Mesothelial cell of epicardium (in vitro differentiated cells): ENCODE data around the gene ANKS1A. TPM values are rescaled to one million over a fixed set of nuclear protein-coding genes. Genes with fewer than 3 reads are reported as not detected.

Experiments
- DNase-seq, 2 experiments: peaks; one replicate each; pipeline ENCODE4 v3.0.0; 2021; ENCODE audit warnings: low spot score in 2 of 2; ENCODE audit not compliant: unreplicated experiment in 2 of 2
- H3K27ac Mint-ChIP-seq: 2 replicates; pipeline ENCODE4 v1.8.0; 2021; ENCODE audit warnings: mixed read lengths
- H3K27me3 Mint-ChIP-seq: 2 replicates; pipeline ENCODE4 v1.8.0; 2021; ENCODE audit warnings: low read depth, mixed read lengths
- H3K36me3 Mint-ChIP-seq: 2 replicates; pipeline ENCODE4 v1.8.0; 2021; ENCODE audit warnings: mixed read lengths
- H3K4me1 Mint-ChIP-seq: 2 replicates; pipeline ENCODE4 v1.8.0; 2021; ENCODE audit warnings: mixed read lengths
- H3K4me3 Mint-ChIP-seq: 2 replicates; pipeline ENCODE4 v1.8.0; 2021; ENCODE audit warnings: mild to moderate bottlenecking, moderate library complexity, mixed read lengths
- H3K9me3 Mint-ChIP-seq: 2 replicates; pipeline ENCODE4 v1.8.0; 2021; ENCODE audit warnings: mixed read lengths
- CTCF ChIP-seq: fragments of 200-600 bp; sonication (generic); IDR thresholded peaks from one replicate; pipeline ENCODE4 v1.5.0; 2021; ENCODE audit warnings: antibody characterized with exemption; ENCODE audit not compliant: unreplicated experiment
- total RNA-seq: library from RNA; stranded (reverse); gene quantifications from 3 replicates; pipeline ENCODE4 v1.2.1, GENCODE V29; 2021

The ANKS1A gene
- total RNA-seq, 1 donor from 2014 or later, result 30.6 TPM

- H3K27me3 Mint-ChIP-seq, result no peaks in the 10 kb centered on the region
- no peak overlapping the region for H3K4me3 Mint-ChIP-seq
- no peaks in the 10 kb centered on the region for H3K36me3 Mint-ChIP-seq
- H3K4me1 Mint-ChIP-seq, result peaks cover 15% of the 10 kb centered on the region
- no peak for TF ChIP-seq CTCF
- DNase-seq, result no peak
- H3K9me3 Mint-ChIP-seq, result no peaks in the 10 kb centered on the region
- H3K27ac Mint-ChIP-seq, result no peak overlapping the region
Measured at GRCh38 chr6:35139470-35139869, 250.4 kb downstream of the ANKS1A start.

GRCh38 chr6:35139924-35140638 is 251.0 kb downstream of the ANKS1A start:
- peak; percentile 73 for TF ChIP-seq CTCF
- Mint-ChIP-seq H3K9me3 (no peaks in the 10 kb centered on the region), H3K4me1 (peaks cover 15% of the 10 kb centered on the region), H3K27me3 (no peaks in the 10 kb centered on the region), H3K36me3 (no peaks in the 10 kb centered on the region), H3K4me3 (no peak overlapping the region), H3K27ac (peak overlapping the region; percentile 9)
- DNase-seq, result peak in 1 of 2 experiments; percentile 54

GRCh38 chr6:35140639-35141006 is 251.6 kb downstream of the ANKS1A start:
- H3K4me3 Mint-ChIP-seq, result no peak overlapping the region
- H3K27ac Mint-ChIP-seq, result no peak overlapping the region
- H3K27me3 Mint-ChIP-seq, result no peaks in the 10 kb centered on the region
- no peaks in the 10 kb centered on the region for H3K36me3 Mint-ChIP-seq
- H3K4me1 Mint-ChIP-seq, result peaks cover 20% of the 10 kb centered on the region
- no peak for DNase-seq
- TF ChIP-seq CTCF, result no peak
- no peaks in the 10 kb centered on the region for H3K9me3 Mint-ChIP-seq

Other genes with a start within 250 kb of the ANKS1A start
- 55.6 to 61.0 TPM (median 59.4 TPM) in 3 replicates for gene ILRUN, start 192.5 kb upstream of the ANKS1A start, total RNA-seq
- 112 to 113 TPM (median 113 TPM) in 3 replicates for gene SNRPC, start 131.8 kb upstream of the ANKS1A start, total RNA-seq
- gene BLTP3A, start 97.2 kb upstream of the ANKS1A start, total RNA-seq, result 14.6 to 14.9 TPM (median 14.7 TPM) in 3 replicates
- 36.5 to 36.7 TPM (median 36.5 TPM) in 3 replicates for gene TAF11, start 1.2 kb upstream of the ANKS1A start, total RNA-seq